H1 (cell line): ENCODE results near the gene ZXDB. TPM values are rescaled to one million over a fixed set of nuclear protein-coding genes. Genes with fewer than 3 reads are reported as not detected.
"Not testable (repeated sequence)": the region's sequence is repeated elsewhere in the genome, so short reads cannot be mapped to it uniquely, and the experiment has no call there.

Experiments used
- CTCF ChIA-PET: fragments of 300-600 bp; sonication (Branson Sonifier 250); formaldehyde crosslinking; loops from one replicate; lab custom pipeline; 2021; ENCODE audit not compliant: partially characterized antibody; lab: Charles Lee
- POLR2A ChIA-PET: fragments of 300-600 bp; sonication (Branson Sonifier 250); formaldehyde crosslinking; loops from one replicate; lab custom pipeline; 2021; ENCODE audit warnings: inconsistent platforms; ENCODE audit not compliant: partially characterized antibody; lab: Charles Lee
- DNase-seq, 2 experiments: peaks; one replicate each; pipeline versions ENCODE4 v3.0.0 to v3.0.0-alpha.2; 2010 to 2022; ENCODE audit warnings: low spot score in 2 of 2, low read depth in 1 of 2, mixed read lengths in 1 of 2
- FAIRE-seq: peaks from 2 replicates; lab custom pipeline; 2011; peaks lifted over from hg19 to GRCh38; lab: Jason Lieb, UNC
- H2AFZ ChIP-seq: 2 replicates; pipeline ENCODE4 v1.8.1; 2012; ENCODE audit warnings: low read length, inconsistent platforms
- H2AK5ac ChIP-seq: 2 replicates; pipeline ENCODE4 v1.6.1; 2013; ENCODE audit warnings: low read depth, low read length
- H2BK120ac ChIP-seq: replicated peaks from 2 replicates; pipeline ENCODE3; 2013; ENCODE audit warnings: low read depth, low read length, inconsistent platforms
- H2BK12ac ChIP-seq: 2 replicates; pipeline ENCODE4 v1.6.1; 2013; ENCODE audit warnings: low read depth, low read length
- H2BK15ac ChIP-seq: 2 replicates; pipeline ENCODE4 v1.6.1; 2013; ENCODE audit warnings: low read length
- H2BK20ac ChIP-seq: 2 replicates; pipeline ENCODE4 v1.6.1; 2013; ENCODE audit warnings: low read length
- H2BK5ac ChIP-seq: 2 replicates; pipeline ENCODE4 v1.6.1; 2013; ENCODE audit warnings: low read depth, low read length
- H3K14ac ChIP-seq: 2 replicates; pipeline ENCODE4 v1.6.1; 2013; ENCODE audit warnings: inconsistent platforms; ENCODE audit not compliant: insufficient read length
- H3K18ac ChIP-seq: 2 replicates; pipeline ENCODE4 v1.6.1; 2013; ENCODE audit warnings: low read length; ENCODE audit errors: extremely low read depth
- H3K23ac ChIP-seq: 2 replicates; pipeline ENCODE4 v1.6.1; 2013; ENCODE audit warnings: inconsistent platforms; ENCODE audit not compliant: insufficient read length
- H3K23me2 ChIP-seq: 2 replicates; pipeline ENCODE4 v1.6.1; 2013; ENCODE audit warnings: low read depth, low read length
- H3K27ac ChIP-seq: 2 replicates; pipeline ENCODE4 v1.6.1; 2011; ENCODE audit warnings: low read depth, low read length, inconsistent platforms
- H3K27me3 ChIP-seq, 4 experiments: replicated peaks in 1 of 4; 1 replicate in 1 of 4; 2 replicates in 3 of 4; pipeline versions ENCODE4 v1.6.1 to v1.8.1; 2011 to 2013; ENCODE audit warnings: low read length in 3 of 4, mild to moderate bottlenecking in 3 of 4, inconsistent platforms in 2 of 4, mixed read lengths in 2 of 4, moderate library complexity in 1 of 4; ENCODE audit not compliant: control insufficient read depth in 3 of 4, insufficient read depth in 3 of 4; ENCODE audit errors: extremely low read depth in 1 of 4
- H3K36me3 ChIP-seq, 4 experiments: 2 replicates each; pipeline versions ENCODE4 v1.6.1 to v1.8.1; 2011 to 2013; ENCODE audit warnings: mild to moderate bottlenecking in 4 of 4, low read length in 3 of 4, moderate library complexity in 2 of 4, control low read depth in 1 of 4, inconsistent platforms in 1 of 4; ENCODE audit not compliant: insufficient read depth in 4 of 4, control insufficient read depth in 2 of 4
- H3K4ac ChIP-seq: replicated peaks from 2 replicates; pipeline ENCODE3; 2013; ENCODE audit warnings: low read length, low read depth, mixed read lengths, inconsistent platforms; ENCODE audit not compliant: insufficient read length
- H3K4me1 ChIP-seq, 4 experiments: replicated peaks in 1 of 4; 1 replicate in 1 of 4; 2 replicates in 3 of 4; pipeline versions ENCODE4 v1.6.1 to v1.8.1; 2011 to 2013; ENCODE audit warnings: low read length in 3 of 4, inconsistent platforms in 2 of 4, mixed read lengths in 1 of 4; ENCODE audit not compliant: insufficient read depth in 4 of 4, control insufficient read depth in 3 of 4
- H3K4me2 ChIP-seq, 2 experiments: 2 replicates each; pipeline versions ENCODE4 v1.6.1 to v1.8.1; 2011 to 2013; ENCODE audit warnings: low read depth in 2 of 2, low read length in 2 of 2, control low read depth in 1 of 2, inconsistent platforms in 1 of 2, mild to moderate bottlenecking in 1 of 2; ENCODE audit not compliant: insufficient read depth in 1 of 2
- H3K4me3 ChIP-seq, 4 experiments: fragments of 200-600, 300-600 bp in 1 of 4; sonication (generic), shearing (Covaris generic), sonication (Bioruptor Twin) in 1 of 4; 2 replicates each; pipeline versions ENCODE4 v1.5.1 to v1.8.1; 2011 to 2016; ENCODE audit warnings: low read length in 4 of 4, low read depth in 3 of 4, control low read depth in 2 of 4, inconsistent platforms in 2 of 4, mild to moderate bottlenecking in 2 of 4, mixed read lengths in 1 of 4, moderate library complexity in 1 of 4; ENCODE audit not compliant: insufficient read depth in 2 of 4; ENCODE audit errors: extremely low read depth in 1 of 4
- H3K56ac ChIP-seq: replicated peaks from 2 replicates; pipeline ENCODE3; 2013; ENCODE audit warnings: low read depth, mild to moderate bottlenecking, mixed read lengths, low read length, inconsistent platforms; ENCODE audit not compliant: insufficient read length
- H3K79me1 ChIP-seq: 2 replicates; pipeline ENCODE4 v1.6.1; 2013; ENCODE audit warnings: low read depth, low read length, control low read depth
- H3K79me2 ChIP-seq, 2 experiments: 2 replicates each; pipeline versions ENCODE4 v1.6.1 to v1.8.1; 2012 to 2013; ENCODE audit warnings: low read length in 2 of 2, mild to moderate bottlenecking in 2 of 2, inconsistent platforms in 1 of 2; ENCODE audit not compliant: insufficient read depth in 2 of 2, control insufficient read depth in 1 of 2
- H3K9ac ChIP-seq, 4 experiments: replicated peaks in 1 of 4; 1 replicate in 1 of 4; 2 replicates in 3 of 4; pipeline versions ENCODE4 v1.6.1 to v1.8.1; 2011 to 2013; ENCODE audit warnings: low read depth in 3 of 4, low read length in 3 of 4, control low read depth in 2 of 4, mild to moderate bottlenecking in 2 of 4, moderate library complexity in 2 of 4, inconsistent platforms in 1 of 4; ENCODE audit errors: extremely low read depth in 1 of 4
- H3K9me3 ChIP-seq, 2 experiments: 2 replicates each; pipeline versions ENCODE4 v1.6.1 to v1.8.1; 2012 to 2013; ENCODE audit warnings: mild to moderate bottlenecking in 2 of 2, moderate library complexity in 2 of 2, control low read depth in 1 of 2, inconsistent platforms in 1 of 2, low read depth in 1 of 2, low read length in 1 of 2, mixed read lengths in 1 of 2; ENCODE audit not compliant: insufficient read depth in 2 of 2
- H4K20me1 ChIP-seq, 2 experiments: replicated peaks in 1 of 2; 2 replicates each; pipeline versions ENCODE3 to v1.8.1; 2011 to 2013; ENCODE audit warnings: inconsistent platforms in 2 of 2, low read length in 2 of 2, mild to moderate bottlenecking in 1 of 2; ENCODE audit not compliant: insufficient read depth in 2 of 2, control insufficient read depth in 1 of 2
- H4K5ac ChIP-seq: 2 replicates; pipeline ENCODE4 v1.6.1; 2013; ENCODE audit warnings: low read length, low read depth, mixed read lengths, inconsistent platforms; ENCODE audit not compliant: insufficient read length
- H4K8ac ChIP-seq: 2 replicates; pipeline ENCODE4 v1.8.0; 2013; ENCODE audit warnings: mild to moderate bottlenecking, moderate library complexity, low read length, inconsistent platforms; ENCODE audit not compliant: insufficient read depth; ENCODE audit errors: extremely low read depth
- H4K91ac ChIP-seq: replicated peaks from 2 replicates; pipeline ENCODE3; 2013; ENCODE audit warnings: low read length, mixed read lengths, inconsistent platforms; ENCODE audit not compliant: insufficient read length
- WGBS, 2 experiments: shearing (Covaris generic) in 1 of 2; methylation state at CpG; one replicate each; pipeline versions ENCODE4 v1.1.6 to v1.1.7; 2013 to 2015; ENCODE audit warnings: low lambda C conversion rate in 2 of 2, mixed read lengths in 2 of 2, inconsistent platforms in 1 of 2, low coverage in 1 of 2, missing lambda C conversion rate in 1 of 2; ENCODE audit not compliant: insufficient replicate concordance in 2 of 2, insufficient coverage in 1 of 2, insufficient read length in 1 of 2; ENCODE audit errors: extremely low coverage in 1 of 2, missing lambda C conversion rate in 1 of 2; 5-methylcytosine and 5-hydroxymethylcytosine counted together
- polyA plus RNA-seq, 7 experiments: library from polyadenylated mRNA; depleted of rRNA in 3 of 7; stranded (reverse) in 5 of 7; unstranded in 2 of 7; fragments of >200 nt in 5 of 7; fragments of 200-250 nt in 2 of 7; gene quantifications; 1 replicate in 5 of 7; 2 replicates in 1 of 7; 4 replicates in 1 of 7; pipeline versions ENCODE4 v1.2.1 to v1.2.3, GENCODE V29; 2011 to 2013; ENCODE audit warnings: missing spikeins in 2 of 7, mixed read lengths in 2 of 7
- total RNA-seq: library from RNA; stranded (reverse); fragmentation: NEBNext Ultra II Directional; extraction: Animal tissue kit (Norgen Biotek cat#: 25700); gene quantifications from 2 replicates; pipeline ENCODE4 v1.2.1, GENCODE V29; 2021

The ZXDB gene
- total and polyA plus RNA-seq, 2 of the 8 experiments (the other 6 are each of a cell fraction or from before 2014, with no cell fraction given): 4.0 to 6.7 TPM

DNA sequence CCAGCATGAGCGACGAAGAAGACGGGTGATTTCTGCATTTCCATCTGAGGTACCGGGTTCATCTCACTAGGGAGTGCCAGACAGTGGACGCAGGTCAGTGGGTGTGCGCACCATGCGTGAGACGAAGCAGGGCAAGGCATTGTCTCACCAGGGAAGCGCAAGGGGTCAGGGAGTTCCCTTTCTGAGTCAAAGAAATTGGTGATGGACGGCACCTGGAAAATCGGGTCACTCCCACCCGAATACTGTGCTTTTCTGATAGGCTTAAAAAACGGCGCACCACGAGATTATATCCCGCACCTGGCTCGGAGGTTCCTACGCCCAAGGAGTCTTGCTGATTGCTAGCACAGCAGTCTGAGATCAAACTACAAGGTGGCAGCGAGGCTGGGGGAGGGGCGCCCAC lies 37.6 kb downstream of the ZXDB start:
- H4K20me1 ChIP-seq, DNase-seq, H2AK5ac ChIP-seq, H2BK20ac ChIP-seq, FAIRE-seq, POLR2A ChIA-PET, H3K4me2 ChIP-seq, H2BK120ac ChIP-seq, H3K79me1 ChIP-seq, H3K18ac ChIP-seq, H2BK15ac ChIP-seq, H4K5ac ChIP-seq, H3K23me2 ChIP-seq, H3K79me2 ChIP-seq, H3K4me1 ChIP-seq, H3K23ac ChIP-seq, H3K4ac ChIP-seq, H3K36me3 ChIP-seq, H2AFZ ChIP-seq, H3K9ac ChIP-seq, H2BK12ac ChIP-seq, H4K91ac ChIP-seq, H3K56ac ChIP-seq, H3K4me3 ChIP-seq, H3K27me3 ChIP-seq, H3K14ac ChIP-seq, H3K9me3 ChIP-seq, H2BK5ac ChIP-seq, H3K27ac ChIP-seq, H4K8ac ChIP-seq, CTCF ChIA-PET: not testable (repeated sequence)
- WGBS, 2 experiments: 88% methylated on average over 10 of the region's 20 CpGs; no CpG with 5 or more reads in 1 of the 2 experiments
